Caco-2 (cell line): Measurements from ENCODE around the gene LDLRAD3. TPM values are rescaled to one million over a fixed set of nuclear protein-coding genes. Genes with fewer than 3 reads are reported as not detected.

ENCODE experiments used
- BruUV-seq: library from RNA; stranded (reverse); fragments of 400-500 nt; replicated peaks from 2 replicates; lab custom pipeline; 2021; lab: Mats Ljungman, UMichigan
- CTCF ChIA-PET: fragments of 300-600 bp; sonication (Branson Sonifier 250); formaldehyde crosslinking; loops from one replicate; lab custom pipeline; 2022; ENCODE audit warnings: antibody characterized with exemption; lab: Charles Lee
- POLR2A ChIA-PET: fragments of 300-600 bp; sonication (Branson Sonifier 250); formaldehyde crosslinking; loops from one replicate; lab custom pipeline; 2022; ENCODE audit warnings: antibody characterized with exemption; lab: Charles Lee
- DNase-seq, 2 experiments: peaks; one replicate each; pipeline versions ENCODE4 v3.0.0 to v3.0.0-alpha.2; 2020 to 2022
- H3K27me3 ChIP-seq: replicated peaks from 2 replicates; pipeline ENCODE4 v1.6.0; 2011; ENCODE audit warnings: low read length; ENCODE audit not compliant: control insufficient read depth, insufficient read depth
- H3K36me3 ChIP-seq: 2 replicates; pipeline ENCODE4 v1.5.1; 2011; ENCODE audit warnings: low read length; ENCODE audit not compliant: control insufficient read depth, insufficient read depth
- H3K4me1 ChIP-seq: fragments of 250-450 bp; sonication (Bioruptor Pico); 2 replicates; pipeline ENCODE4 v1.5.1; 2020; ENCODE audit warnings: mild to moderate bottlenecking
- H3K4me3 ChIP-seq: 2 replicates; pipeline ENCODE4 v1.5.1; 2011; ENCODE audit warnings: low read depth, mild to moderate bottlenecking, control low read depth, low read length
- H3K9me3 ChIP-seq: fragments of 250-450 bp; sonication (Bioruptor Pico); 2 replicates; pipeline ENCODE4 v1.5.1; 2020; ENCODE audit warnings: mild to moderate bottlenecking, moderate library complexity
- H3K27ac Mint-ChIP-seq: one replicate; pipeline ENCODE4 v1.8.0; 2022; ENCODE audit warnings: mixed read lengths; ENCODE audit not compliant: unreplicated experiment
- H3K27me3 Mint-ChIP-seq: one replicate; pipeline ENCODE4 v1.8.0; 2022; ENCODE audit warnings: mixed read lengths; ENCODE audit not compliant: insufficient read depth, unreplicated experiment
- H3K36me3 Mint-ChIP-seq: one replicate; pipeline ENCODE4 v1.8.0; 2022; ENCODE audit warnings: mild to moderate bottlenecking, mixed read lengths; ENCODE audit not compliant: insufficient read depth, unreplicated experiment
- H3K4me1 Mint-ChIP-seq: one replicate; pipeline ENCODE4 v1.8.0; 2022; ENCODE audit warnings: low read depth, mixed read lengths; ENCODE audit not compliant: unreplicated experiment
- H3K4me3 Mint-ChIP-seq: one replicate; pipeline ENCODE4 v1.8.0; 2022; ENCODE audit warnings: mild to moderate bottlenecking, moderate library complexity, mixed read lengths; ENCODE audit not compliant: unreplicated experiment
- H3K9me3 Mint-ChIP-seq: one replicate; pipeline ENCODE4 v1.8.0; 2022; ENCODE audit warnings: mixed read lengths; ENCODE audit not compliant: unreplicated experiment
- intact Hi-C: fragments of 100-400 bp; cut with micrococcal nuclease; formaldehyde crosslinking; loops from one replicate; pipeline ENCODE4 v1.10.0; 2022; ENCODE audit not compliant: unreplicated experiment
- total RNA-seq: library from RNA; stranded (reverse); gene quantifications from 2 replicates; pipeline ENCODE4 v1.2.3, GENCODE V29; 2022
- TF ChIP-seq, protein P1 (sequence below), 2 experiments: fragments of 200-600 bp in 1 of 2; IDR thresholded peaks; 1 replicate in 1 of 2; 2 replicates in 1 of 2; pipeline versions ENCODE4 v1.5.1 to v1.8.0; 2011 to 2022; ENCODE audit warnings: antibody characterized with exemption in 1 of 2, control low read depth in 1 of 2, inconsistent platforms in 1 of 2, low read depth in 1 of 2, low read length in 1 of 2, mild to moderate bottlenecking in 1 of 2, moderate library complexity in 1 of 2; ENCODE audit not compliant: insufficient read depth in 1 of 2, severe bottlenecking in 1 of 2, unreplicated experiment in 1 of 2

LDLRAD3 gene
- total RNA-seq, 1 experiment from 2014 or later = 9.9 TPM

DNA sequence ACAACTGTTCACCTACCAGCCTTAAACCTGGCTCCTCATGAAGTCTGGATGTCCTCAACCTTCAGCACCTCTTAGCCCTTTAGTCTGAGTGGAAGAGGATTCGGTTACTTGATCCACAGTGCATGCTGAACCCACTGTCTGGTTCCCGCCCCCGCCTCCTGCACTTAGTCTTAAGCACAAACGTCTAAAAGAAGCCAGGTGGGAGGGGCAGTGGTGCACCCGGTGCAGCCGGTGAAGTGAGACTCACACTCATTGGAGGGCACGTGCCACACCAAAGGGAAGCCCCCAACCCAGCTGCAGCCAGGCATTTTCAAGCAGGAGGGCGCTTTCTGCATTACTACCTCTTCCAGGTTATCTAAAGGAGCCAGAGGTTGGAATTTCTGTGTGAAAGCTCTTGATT, 198.6 kb downstream of the LDLRAD3 start:
- DNase-seq = no peak
- H3K9me3 ChIP-seq = no peaks in the 10 kb centered on the region
- ChIA-PET POLR2A (no interaction called here), CTCF (no interaction called here)
- TF ChIP-seq, protein P1, sequence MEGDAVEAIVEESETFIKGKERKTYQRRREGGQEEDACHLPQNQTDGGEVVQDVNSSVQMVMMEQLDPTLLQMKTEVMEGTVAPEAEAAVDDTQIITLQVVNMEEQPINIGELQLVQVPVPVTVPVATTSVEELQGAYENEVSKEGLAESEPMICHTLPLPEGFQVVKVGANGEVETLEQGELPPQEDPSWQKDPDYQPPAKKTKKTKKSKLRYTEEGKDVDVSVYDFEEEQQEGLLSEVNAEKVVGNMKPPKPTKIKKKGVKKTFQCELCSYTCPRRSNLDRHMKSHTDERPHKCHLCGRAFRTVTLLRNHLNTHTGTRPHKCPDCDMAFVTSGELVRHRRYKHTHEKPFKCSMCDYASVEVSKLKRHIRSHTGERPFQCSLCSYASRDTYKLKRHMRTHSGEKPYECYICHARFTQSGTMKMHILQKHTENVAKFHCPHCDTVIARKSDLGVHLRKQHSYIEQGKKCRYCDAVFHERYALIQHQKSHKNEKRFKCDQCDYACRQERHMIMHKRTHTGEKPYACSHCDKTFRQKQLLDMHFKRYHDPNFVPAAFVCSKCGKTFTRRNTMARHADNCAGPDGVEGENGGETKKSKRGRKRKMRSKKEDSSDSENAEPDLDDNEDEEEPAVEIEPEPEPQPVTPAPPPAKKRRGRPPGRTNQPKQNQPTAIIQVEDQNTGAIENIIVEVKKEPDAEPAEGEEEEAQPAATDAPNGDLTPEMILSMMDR (IDR thresholded peaks at IDR 0.05; ENCODE audit: insufficient read depth in 1 of 2, low read depth in 1 of 2, low read length in 1 of 2, severe bottlenecking in 1 of 2, unreplicated experiment in 1 of 2) = no peak
- intact Hi-C loops = no loop called here
- H3K4me3 Mint-ChIP-seq = no peak overlapping the region
- H3K27ac Mint-ChIP-seq = no peak overlapping the region
- H3K36me3 Mint-ChIP-seq = no peaks in the 10 kb centered on the region
- H3K4me3 ChIP-seq = no peak overlapping the region
- no peaks in the 10 kb centered on the region for H3K9me3 Mint-ChIP-seq
- no peaks in the 10 kb centered on the region for H3K4me1 Mint-ChIP-seq
- no TSS peak for BruUV-seq
- peaks cover 9% of the 10 kb centered on the region for H3K4me1 ChIP-seq
- no peaks in the 10 kb centered on the region for H3K27me3 ChIP-seq
- H3K36me3 ChIP-seq = no peaks in the 10 kb centered on the region
- H3K27me3 Mint-ChIP-seq = no peaks in the 10 kb centered on the region

DNA sequence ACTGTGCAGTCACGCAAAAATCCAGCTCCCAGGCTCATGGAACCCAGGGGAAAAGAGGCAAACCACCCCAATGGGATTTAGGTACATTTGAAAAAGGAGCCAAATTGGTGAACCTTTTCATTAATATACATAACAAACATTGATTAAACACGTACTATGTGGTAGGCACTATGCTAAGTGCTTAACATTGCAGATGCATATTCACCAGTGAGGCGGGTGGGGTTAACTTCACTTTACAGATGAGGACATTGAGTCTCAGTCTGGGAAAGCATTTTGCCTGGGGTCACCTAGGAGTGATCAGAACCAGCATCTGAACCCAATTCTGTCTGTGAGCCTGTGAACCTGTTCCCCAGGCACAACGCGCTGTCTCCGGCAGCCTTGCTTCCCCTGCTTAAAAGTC, 199.0 kb downstream of the LDLRAD3 start:
- intact Hi-C loops = no loop called here
- ChIA-PET POLR2A (no interaction called here), CTCF (no interaction called here)
- no peaks in the 10 kb centered on the region for H3K27me3 ChIP-seq
- no peaks in the 10 kb centered on the region for H3K9me3 ChIP-seq
- Mint-ChIP-seq H3K36me3 (no peaks in the 10 kb centered on the region), H3K27ac (no peak overlapping the region), H3K4me1 (no peaks in the 10 kb centered on the region), H3K27me3 (no peaks in the 10 kb centered on the region), H3K4me3 (no peak overlapping the region), H3K9me3 (no peaks in the 10 kb centered on the region)
- H3K36me3 ChIP-seq = no peaks in the 10 kb centered on the region
- no TSS peak for BruUV-seq
- DNase-seq = no peak
- H3K4me1 ChIP-seq = peaks cover 11% of the 10 kb centered on the region
- TF ChIP-seq, protein P1 (IDR thresholded peaks at IDR 0.05; ENCODE audit: insufficient read depth in 1 of 2, low read depth in 1 of 2, low read length in 1 of 2, severe bottlenecking in 1 of 2, unreplicated experiment in 1 of 2) = no peak
- H3K4me3 ChIP-seq = no peak overlapping the region

- CTCF ChIA-PET = no interaction called here
- H3K4me1 ChIP-seq = peaks cover 30% of the 10 kb centered on the region
- H3K36me3 ChIP-seq = no peaks in the 10 kb centered on the region
- intact Hi-C loops = no loop called here
- Mint-ChIP-seq H3K9me3 (peaks cover 9% of the 10 kb centered on the region), H3K27me3 (no peaks in the 10 kb centered on the region), H3K4me1 (peaks cover 15% of the 10 kb centered on the region), H3K36me3 (peaks cover 15% of the 10 kb centered on the region), H3K4me3 (no peak overlapping the region), H3K27ac (no peak overlapping the region)
- peak in 1 of 2 experiments; percentile 16 for DNase-seq
- no TSS peak for BruUV-seq
- no peaks in the 10 kb centered on the region for H3K27me3 ChIP-seq
- H3K4me3 ChIP-seq = no peak overlapping the region
- no peaks in the 10 kb centered on the region for H3K9me3 ChIP-seq
- POLR2A ChIA-PET = no interaction called here
- TF ChIP-seq, protein P1 (IDR thresholded peaks at IDR 0.05; ENCODE audit: insufficient read depth in 1 of 2, low read depth in 1 of 2, low read length in 1 of 2, severe bottlenecking in 1 of 2, unreplicated experiment in 1 of 2) = no peak
Measured at GRCh38 chr11:36146437-36146836, 202.6 kb downstream of the LDLRAD3 start.
